ENCODE results near the gene NTHL1.

Gene NTHL1

DNA sequence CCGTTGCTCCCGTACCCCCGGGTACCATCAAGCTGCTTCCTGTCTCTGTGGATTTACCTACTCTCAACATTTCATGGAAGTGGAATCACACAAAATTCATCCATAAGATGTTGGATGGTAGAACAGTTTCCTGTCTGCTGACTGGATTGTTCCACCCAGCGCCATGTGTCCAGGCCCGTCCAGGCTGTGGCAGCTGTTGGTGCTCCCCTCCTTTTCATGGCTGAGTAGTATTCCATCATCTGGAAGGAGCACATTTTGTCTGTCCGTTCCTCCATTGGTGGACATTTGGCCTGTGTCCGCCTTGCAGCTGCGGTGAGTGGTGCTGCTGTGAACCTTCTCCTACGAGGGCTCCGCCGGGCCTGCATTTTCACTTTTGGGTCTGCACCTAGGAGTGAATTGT, 18.5 kb upstream of the NTHL1 start:
- in situ Hi-C loops (cut with MboI; ENCODE audit: low sequenced_read_pairs) = no loop called here

DNA sequence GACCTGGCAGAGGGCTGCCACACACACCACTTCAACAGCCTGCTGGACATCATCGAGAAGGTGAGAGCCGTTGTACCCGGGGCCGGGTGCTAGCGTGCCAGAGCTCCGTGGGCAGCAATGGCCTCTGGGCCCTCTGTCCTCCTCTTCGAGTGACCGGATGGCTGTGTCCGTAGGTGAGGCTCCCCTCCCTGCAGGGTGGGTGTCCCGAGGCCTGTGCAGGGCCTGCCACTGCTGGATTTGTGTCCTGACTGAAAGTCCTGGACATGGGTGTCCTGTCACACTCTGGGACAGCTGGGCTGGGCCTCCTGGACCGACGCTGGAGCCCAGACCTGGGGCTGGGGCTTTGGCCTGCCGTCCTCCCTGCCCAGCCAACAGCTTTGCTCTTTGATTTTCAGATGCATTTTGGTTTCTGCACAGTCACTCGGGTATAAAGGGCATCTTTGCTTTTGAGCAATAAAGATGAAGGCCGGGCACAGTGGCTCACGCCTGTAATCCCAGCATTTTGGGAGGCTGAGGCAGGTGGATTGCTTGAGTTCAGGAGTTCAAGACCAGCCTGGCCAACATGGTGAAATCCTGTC, 16.8 kb upstream of the NTHL1 start:
- in situ Hi-C loops (cut with MboI; ENCODE audit: low sequenced_read_pairs) = no loop called here

DNA sequence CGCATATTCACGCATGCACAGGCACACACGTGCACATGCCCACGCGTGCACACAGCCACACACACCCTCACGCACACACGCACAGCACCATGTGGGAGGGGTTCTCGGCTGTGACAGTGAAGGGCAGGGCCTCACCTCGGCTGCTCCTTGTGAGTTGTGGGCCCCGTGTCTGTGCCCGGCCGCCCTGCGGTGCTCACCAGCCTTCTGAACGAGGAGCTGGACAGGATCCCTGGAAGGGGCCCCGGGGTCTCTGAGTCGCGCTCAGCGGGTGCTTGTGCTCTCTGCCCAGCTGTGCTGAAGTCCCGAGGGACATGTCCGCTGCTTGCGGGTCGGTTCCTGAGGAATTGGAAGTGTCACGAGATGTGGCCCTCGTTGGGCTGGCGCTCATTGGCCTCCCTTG, 16.2 kb upstream of the NTHL1 start:
- in situ Hi-C loops (cut with MboI; ENCODE audit: low sequenced_read_pairs) = no loop called here

DNA sequence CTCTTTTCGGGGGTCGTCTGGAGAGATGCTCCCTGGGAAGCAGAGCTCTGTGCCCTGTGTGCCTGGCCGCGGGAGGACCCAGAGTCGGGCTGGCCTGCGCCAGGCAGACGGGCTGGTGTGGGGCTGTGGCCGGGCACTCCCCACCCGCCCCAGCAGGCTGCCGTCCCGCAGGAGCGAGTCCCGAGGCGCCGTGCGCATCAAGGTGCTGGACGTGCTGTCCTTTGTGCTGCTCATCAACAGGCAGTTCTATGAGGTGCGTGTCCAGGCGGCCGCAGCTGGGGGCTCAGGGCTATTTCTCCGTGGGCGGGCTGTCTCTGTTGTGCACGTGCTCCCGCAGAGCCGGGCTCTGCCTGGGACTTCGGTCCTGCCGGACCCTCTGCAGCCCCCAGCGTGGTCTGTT, 15.2 kb upstream of the NTHL1 start:
- in situ Hi-C loops (cut with MboI; ENCODE audit: low sequenced_read_pairs) = no loop called here

DNA sequence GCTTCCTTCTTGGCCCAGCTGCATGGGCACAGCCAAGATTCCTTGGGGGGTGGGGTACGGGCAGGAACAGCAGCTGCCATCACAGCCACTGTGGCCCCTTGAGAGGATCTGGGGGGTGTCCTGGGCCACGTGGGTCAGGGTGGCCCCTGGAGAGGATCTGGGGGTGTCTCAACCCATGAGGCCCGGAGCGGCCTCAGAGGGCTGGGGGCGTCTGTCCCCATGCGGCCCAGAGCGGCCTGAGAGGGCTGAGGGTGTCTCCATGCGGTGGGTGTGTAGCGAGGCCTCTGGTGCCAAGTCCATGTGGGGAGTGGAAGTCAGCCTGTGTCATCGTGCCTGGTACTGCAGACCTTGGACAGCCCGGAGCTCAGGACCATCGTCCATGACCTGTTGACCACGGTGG, 13.9 kb upstream of the NTHL1 start:
- in situ Hi-C loops (cut with MboI; ENCODE audit: low sequenced_read_pairs) = no loop called here

DNA sequence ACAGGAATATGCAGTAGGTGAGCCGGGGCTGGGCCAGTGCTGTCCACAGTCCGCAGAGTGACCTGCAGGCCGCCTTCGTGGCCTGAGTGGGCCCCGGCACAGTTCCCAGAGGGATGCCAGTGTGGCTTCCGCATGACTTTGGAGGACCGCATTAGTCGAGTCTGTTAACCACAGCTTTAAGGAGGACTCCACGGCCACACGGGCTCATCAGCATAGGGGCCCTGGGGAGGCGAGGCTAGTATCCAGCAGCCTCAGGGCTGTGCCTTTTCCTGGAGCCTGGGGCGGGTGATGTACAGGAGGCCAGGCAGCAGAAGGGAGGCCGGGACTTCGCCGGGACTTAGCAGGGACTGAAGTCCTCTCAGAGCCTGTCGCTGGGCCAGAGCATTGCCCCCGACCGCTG, 13.4 kb upstream of the NTHL1 start:
- in situ Hi-C loops (cut with MboI; ENCODE audit: low sequenced_read_pairs) = no loop called here

- in situ Hi-C loops (cut with MboI; ENCODE audit: low sequenced_read_pairs) = no loop called here
Observed at GRCh38 chr16:2060346-2060745, 12.7 kb upstream of the NTHL1 start.

GRCh38 chr16:2058872-2059271, 11.2 kb upstream of the NTHL1 start:
- in situ Hi-C loops (cut with MboI; ENCODE audit: low sequenced_read_pairs) = no loop called here

DNA sequence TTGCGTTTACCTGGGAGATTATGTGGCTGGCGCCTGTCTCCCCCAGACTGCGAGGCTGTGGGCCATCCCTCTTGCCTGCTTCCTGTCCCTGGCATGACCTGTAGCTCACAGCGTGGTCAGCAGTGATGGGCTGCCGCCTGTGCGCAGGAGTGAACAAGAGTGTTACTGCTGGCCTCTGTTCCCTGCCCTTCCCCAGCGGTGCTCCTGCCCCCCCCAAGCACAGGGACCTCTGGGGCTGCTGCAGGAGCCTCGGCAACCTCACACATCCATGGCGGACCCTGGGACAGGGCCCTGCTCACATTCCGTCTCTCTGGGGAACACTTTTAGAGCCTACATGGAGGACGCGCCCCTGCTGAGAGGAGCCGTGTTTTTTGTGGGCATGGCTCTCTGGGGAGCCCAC, 10.8 kb upstream of the NTHL1 start:
- in situ Hi-C loops (cut with MboI; ENCODE audit: low sequenced_read_pairs) = no loop called here

DNA sequence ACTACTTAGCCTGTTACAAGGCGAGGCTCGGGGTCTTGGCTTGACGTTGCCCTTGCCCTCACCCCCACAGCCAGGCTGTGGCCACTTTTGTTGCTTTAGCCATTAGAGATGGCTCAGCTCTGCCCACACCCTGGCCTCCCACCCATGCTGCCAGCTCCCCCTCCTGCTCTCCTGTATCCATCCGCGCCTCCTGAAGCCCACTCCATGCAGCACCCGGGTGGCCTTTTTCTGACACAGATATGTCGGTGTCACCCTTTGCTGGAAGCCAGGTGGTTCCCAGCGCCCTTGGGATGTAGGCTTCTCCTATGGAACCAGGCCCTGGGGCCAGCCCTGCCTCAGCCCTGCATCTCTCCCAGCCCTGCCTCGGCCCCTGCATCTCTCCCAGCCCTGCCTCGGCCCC, 9.8 kb upstream of the NTHL1 start:
- in situ Hi-C loops (cut with MboI; ENCODE audit: low sequenced_read_pairs) = no loop called here

DNA sequence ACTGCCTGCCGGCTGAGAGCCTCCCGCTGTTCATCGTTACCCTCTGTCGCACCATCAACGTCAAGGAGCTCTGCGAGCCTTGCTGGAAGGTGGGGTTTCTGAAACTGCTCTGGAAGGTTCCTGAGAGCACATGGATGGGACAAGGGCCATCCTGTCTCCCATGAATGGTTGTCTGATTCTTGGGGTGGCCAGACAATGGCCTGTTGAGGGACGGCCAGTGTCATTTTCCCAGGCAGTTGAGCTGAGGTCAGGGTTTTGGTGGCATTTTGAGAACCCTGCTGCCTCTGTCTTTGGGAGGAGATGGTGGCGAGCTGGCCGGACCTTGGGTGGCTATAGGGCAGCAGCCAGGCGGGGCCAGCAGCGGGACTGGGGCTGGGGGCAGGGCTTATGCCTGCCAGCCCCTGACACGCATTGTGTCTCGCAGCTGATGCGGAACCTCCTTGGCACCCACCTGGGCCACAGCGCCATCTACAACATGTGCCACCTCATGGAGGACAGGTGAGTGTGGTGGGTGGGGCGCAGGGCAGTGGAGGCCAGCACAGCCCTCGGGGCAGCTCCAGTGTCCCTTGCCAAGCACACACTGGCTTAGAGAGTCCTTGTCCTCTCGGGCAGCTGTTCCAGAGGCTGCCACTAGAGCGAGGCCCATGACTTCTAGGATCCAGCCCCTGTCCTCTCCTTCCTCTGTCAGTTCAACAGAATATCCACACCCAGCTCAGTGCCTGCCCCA, 9.2 kb upstream of the NTHL1 start:
- in situ Hi-C loops (cut with MboI; ENCODE audit: low sequenced_read_pairs) = no loop called here

- in situ Hi-C loops (cut with MboI; ENCODE audit: low sequenced_read_pairs) = no loop called here
Observed at GRCh38 chr16:2056077-2056476, 8.4 kb upstream of the NTHL1 start.

DNA sequence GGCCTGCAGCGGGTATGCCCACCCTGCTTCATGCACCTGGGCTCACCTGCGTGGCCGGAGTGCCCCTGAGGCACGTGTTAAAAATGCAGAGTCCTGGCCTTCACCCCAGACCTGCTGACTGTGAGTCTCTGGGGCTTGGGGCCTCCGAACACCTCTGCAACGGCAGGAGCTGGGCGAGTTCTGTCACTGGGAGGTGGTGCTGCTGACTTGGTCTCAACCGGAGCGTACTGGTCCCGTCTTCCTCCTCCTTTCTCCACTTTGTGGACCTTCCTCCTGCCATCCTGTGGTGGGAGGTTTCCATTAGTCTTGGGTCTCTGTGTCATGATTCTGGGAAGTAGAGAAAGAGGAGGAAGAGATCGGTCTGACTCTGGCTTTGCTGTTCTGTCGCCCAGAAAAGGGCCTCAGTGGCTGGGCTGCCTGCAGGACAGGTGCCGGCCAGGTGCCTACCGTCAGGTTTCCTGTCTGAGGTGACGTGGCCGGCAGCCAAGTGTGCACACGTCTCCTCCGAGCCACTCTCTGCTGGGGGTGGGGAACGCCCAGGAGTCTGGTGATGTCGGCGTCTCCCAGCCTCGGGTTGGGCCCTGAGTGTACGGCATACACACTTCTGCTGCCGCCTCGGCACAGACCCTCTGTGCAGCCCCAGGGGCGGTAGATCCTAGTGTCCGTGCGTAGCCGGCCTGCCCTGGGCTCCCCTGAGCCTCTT, 7.1 kb upstream of the NTHL1 start:
- in situ Hi-C loops (cut with MboI; ENCODE audit: low sequenced_read_pairs) = no loop called here

- in situ Hi-C loops (cut with MboI; ENCODE audit: low sequenced_read_pairs) = no loop called here
Observed at GRCh38 chr16:2053897-2054296, 6.3 kb upstream of the NTHL1 start.

DNA sequence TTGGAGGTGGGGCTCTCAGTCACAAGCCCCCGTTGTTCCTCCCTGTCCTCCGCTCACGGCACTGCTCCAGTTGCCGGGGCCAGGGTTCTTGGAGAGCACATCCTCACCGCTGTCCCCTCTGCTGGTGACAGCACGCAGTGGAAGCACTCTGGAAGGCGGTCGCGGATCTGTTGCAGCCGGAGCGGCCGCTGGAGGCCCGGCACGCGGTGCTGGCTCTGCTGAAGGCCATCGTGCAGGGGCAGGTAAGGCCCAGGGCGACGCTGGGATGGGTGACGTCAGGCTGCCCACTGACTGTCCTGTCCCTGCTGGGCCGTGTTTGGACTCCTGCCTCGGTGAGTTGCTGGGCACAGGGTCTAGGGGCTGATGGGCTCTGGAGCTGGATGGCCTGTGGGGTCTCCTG, 5.6 kb upstream of the NTHL1 start:
- in situ Hi-C loops (cut with MboI; ENCODE audit: low sequenced_read_pairs) = no loop called here

GRCh38 chr16:2048116-2048543, 496 bp upstream of the NTHL1 start:
- in situ Hi-C loops (cut with MboI; ENCODE audit: low sequenced_read_pairs) = no loop called here

- in situ Hi-C loops (cut with MboI; ENCODE audit: low sequenced_read_pairs) = no loop called here
Observed at GRCh38 chr16:2046893-2047329, 723 bp downstream of the NTHL1 start.

DNA sequence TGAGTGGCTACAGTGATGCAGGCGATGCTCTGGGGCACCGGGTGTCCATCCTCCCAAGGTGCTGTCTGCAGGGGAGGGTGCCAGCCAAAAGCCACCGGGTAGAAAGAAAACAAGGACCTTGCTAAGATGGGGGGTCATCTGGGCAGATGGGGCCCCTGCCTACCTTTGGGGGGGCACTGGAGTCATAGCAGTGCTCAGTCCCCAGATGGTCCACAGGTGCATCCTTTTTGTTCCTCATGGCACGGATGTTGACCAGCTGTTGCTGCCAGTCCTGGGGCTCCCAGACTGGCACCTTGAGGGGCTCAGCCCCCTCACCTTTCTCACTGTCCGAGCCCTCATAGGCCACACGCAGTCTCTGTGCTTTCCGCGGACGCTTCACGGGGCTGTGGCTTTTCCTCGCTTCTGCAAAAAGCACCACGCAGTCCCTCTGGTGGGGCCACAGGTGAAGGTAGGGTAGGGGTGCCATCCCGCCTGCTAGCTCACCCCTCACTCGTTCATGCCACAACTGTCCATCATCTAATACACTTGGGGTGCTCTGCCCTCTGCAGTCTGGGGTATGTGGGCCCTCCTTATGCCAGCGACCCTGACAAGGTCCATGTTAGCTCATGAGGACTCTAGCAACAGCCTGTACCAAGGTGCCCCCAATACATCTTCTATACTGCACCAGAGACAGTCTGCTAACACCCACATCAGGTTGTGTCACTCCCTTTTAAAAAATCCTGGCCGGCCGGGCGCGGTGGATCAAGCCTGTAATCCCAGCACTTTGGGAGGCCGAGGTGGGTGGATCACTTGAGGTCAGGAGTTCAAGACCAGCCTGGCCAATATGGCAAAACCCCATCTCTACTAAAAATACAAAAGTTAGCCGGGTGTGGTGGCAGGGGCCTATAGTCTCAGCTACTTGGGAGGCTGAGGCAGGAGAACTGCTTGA, 1.4 kb downstream of the NTHL1 start:
- in situ Hi-C loops (cut with MboI; ENCODE audit: low sequenced_read_pairs) = no loop called here

DNA sequence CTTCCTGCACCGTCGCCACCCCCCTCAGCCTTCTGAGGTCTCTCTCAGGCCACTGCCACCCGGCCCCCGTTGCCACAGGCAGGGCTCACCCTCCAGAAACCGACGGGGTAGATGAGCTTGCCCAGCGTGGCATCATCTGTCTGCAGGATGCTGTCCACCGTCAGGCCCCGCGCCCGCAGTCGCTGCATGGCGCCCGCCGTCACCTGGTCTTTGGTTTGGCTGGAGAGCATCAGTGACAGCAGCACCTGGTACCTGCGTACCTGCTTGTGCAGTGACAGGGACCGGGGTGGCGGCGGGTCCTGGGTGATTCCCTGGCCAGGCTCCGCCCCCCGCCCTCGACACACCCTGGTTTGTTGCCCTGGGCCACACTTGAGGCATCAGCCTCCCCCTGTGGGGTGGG, 3.1 kb downstream of the NTHL1 start:
- in situ Hi-C loops (cut with MboI; ENCODE audit: low sequenced_read_pairs) = no loop called here

GRCh38 chr16:2043667-2044451, 3.8 kb downstream of the NTHL1 start:
- in situ Hi-C loops (cut with MboI; ENCODE audit: low sequenced_read_pairs) = no loop called here
